KMS-11 (cell line): ENCODE measurements around the gene PRPF31.

Experiments
- H2AFZ ChIP-seq: fragments of 200-600 bp; sonication (generic); 2 replicates; pipeline ENCODE4 v1.6.1; 2016; ENCODE audit warnings: antibody characterized with exemption, mixed run types, low read depth
- H3K27ac ChIP-seq: fragments of 200-600 bp; sonication (generic); 2 replicates; pipeline ENCODE4 v1.6.1; 2016; ENCODE audit warnings: mild to moderate bottlenecking, mixed run types
- H3K27me3 ChIP-seq: fragments of 200-600 bp; sonication (generic); 2 replicates; pipeline ENCODE4 v1.6.1; 2017; ENCODE audit warnings: mild to moderate bottlenecking, low read depth, mixed run types, moderate library complexity; ENCODE audit not compliant: insufficient read depth
- H3K36me3 ChIP-seq: fragments of 200-600 bp; sonication (generic); 2 replicates; pipeline ENCODE4 v1.6.1; 2017; ENCODE audit warnings: mild to moderate bottlenecking, mixed run types; ENCODE audit not compliant: insufficient read depth
- H3K4me1 ChIP-seq: fragments of 200-600 bp; sonication (generic); 2 replicates; pipeline ENCODE4 v1.6.1; 2016; ENCODE audit warnings: mild to moderate bottlenecking, low read depth, mixed run types; ENCODE audit not compliant: poor library complexity, severe bottlenecking
- H3K4me2 ChIP-seq: fragments of 200-600 bp; sonication (generic); 2 replicates; pipeline ENCODE4 v1.7.0; 2016; ENCODE audit warnings: mild to moderate bottlenecking, mixed run types
- H3K4me3 ChIP-seq: fragments of 200-600 bp; sonication (generic); IDR thresholded peaks from 2 replicates; pipeline ENCODE4 v1.6.1; 2017; ENCODE audit warnings: low read depth, low read length, mixed read lengths; ENCODE audit not compliant: insufficient read depth
- H3K79me2 ChIP-seq: fragments of 200-600 bp; sonication (generic); 2 replicates; pipeline ENCODE4 v1.6.1; 2016; ENCODE audit warnings: low read depth, mixed run types; ENCODE audit not compliant: insufficient read depth
- H3K9ac ChIP-seq: fragments of 200-600 bp; sonication (generic); 2 replicates; pipeline ENCODE4 v1.6.1; 2016; ENCODE audit warnings: mild to moderate bottlenecking, mixed run types
- H4K20me1 ChIP-seq: fragments of 200-600 bp; sonication (generic); 2 replicates; pipeline ENCODE4 v1.6.1; 2016; ENCODE audit warnings: mild to moderate bottlenecking, mixed run types; ENCODE audit not compliant: insufficient read depth
- TF ChIP-seq, protein P1 (sequence below): fragments of 200-600 bp; sonication (generic); conservative IDR thresholded peaks from 2 replicates; pipeline ENCODE4 v1.6.1; 2017; ENCODE audit warnings: low read depth, mild to moderate bottlenecking, antibody characterized with exemption, low read length, moderate library complexity, mixed read lengths

The PRPF31 gene

DNA sequence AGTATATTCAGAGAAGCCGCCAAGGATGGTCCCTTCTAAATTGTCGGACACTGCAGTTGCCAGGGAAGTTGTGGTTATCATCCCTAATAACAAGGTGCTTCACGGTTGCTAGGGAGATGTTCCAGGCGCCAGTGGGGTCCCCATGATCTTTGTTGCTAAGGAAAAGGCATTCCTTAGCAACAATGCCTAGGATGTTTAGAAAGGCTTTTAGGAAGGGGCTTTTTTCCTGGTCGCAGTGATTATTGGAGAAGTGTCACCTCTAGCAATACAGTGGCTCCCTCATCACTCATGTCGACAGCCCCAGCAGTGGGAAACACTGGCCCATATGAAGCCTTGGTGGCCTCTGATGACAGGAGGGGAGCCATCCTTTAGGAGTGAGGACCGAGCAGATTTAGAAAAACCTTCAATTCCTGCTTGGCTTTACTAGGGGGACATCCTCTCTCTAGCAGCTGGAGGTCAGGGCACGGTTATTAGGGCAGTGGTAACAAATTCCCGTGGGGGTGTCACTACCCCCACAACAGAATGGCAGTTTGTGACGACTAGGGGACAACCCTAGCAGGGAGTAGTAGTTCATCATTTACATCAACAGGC is 63.8 kb downstream of the PRPF31 start:
- Histone ChIP-seq H4K20me1 (no peaks in the 10 kb centered on the region), H3K27me3 (no peaks in the 10 kb centered on the region), H3K4me3 (no peak overlapping the region), H3K4me2 (no peak overlapping the region), H3K4me1 (no peaks in the 10 kb centered on the region), H3K27ac (no peak overlapping the region), H3K79me2 (no peaks in the 10 kb centered on the region), H2AFZ (no peak overlapping the region), H3K9ac (no peak overlapping the region), H3K36me3 (no peaks in the 10 kb centered on the region)
- TF ChIP-seq, protein P1, sequence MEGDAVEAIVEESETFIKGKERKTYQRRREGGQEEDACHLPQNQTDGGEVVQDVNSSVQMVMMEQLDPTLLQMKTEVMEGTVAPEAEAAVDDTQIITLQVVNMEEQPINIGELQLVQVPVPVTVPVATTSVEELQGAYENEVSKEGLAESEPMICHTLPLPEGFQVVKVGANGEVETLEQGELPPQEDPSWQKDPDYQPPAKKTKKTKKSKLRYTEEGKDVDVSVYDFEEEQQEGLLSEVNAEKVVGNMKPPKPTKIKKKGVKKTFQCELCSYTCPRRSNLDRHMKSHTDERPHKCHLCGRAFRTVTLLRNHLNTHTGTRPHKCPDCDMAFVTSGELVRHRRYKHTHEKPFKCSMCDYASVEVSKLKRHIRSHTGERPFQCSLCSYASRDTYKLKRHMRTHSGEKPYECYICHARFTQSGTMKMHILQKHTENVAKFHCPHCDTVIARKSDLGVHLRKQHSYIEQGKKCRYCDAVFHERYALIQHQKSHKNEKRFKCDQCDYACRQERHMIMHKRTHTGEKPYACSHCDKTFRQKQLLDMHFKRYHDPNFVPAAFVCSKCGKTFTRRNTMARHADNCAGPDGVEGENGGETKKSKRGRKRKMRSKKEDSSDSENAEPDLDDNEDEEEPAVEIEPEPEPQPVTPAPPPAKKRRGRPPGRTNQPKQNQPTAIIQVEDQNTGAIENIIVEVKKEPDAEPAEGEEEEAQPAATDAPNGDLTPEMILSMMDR: no peak

- H3K27me3 ChIP-seq: no peaks in the 10 kb centered on the region
- no peak overlapping the region for H2AFZ ChIP-seq
- no peaks in the 10 kb centered on the region for H3K79me2 ChIP-seq
- no peak overlapping the region for H3K27ac ChIP-seq
- H3K4me1 ChIP-seq: no peaks in the 10 kb centered on the region
- TF ChIP-seq, protein P1: no peak
- H4K20me1 ChIP-seq: no peaks in the 10 kb centered on the region
- no peaks in the 10 kb centered on the region for H3K36me3 ChIP-seq
- H3K4me2 ChIP-seq: no peak overlapping the region
- no peak overlapping the region for H3K9ac ChIP-seq
- H3K4me3 ChIP-seq: no peak overlapping the region
Measured at GRCh38 chr19:54179921-54180461, 64.4 kb downstream of the PRPF31 start.

GRCh38 chr19:54180691-54181091 is 65.1 kb downstream of the PRPF31 start:
- Histone ChIP-seq H3K27ac (no peak overlapping the region), H3K36me3 (no peaks in the 10 kb centered on the region), H3K27me3 (no peaks in the 10 kb centered on the region), H3K4me2 (no peak overlapping the region), H3K9ac (no peak overlapping the region), H3K4me1 (no peaks in the 10 kb centered on the region), H3K79me2 (no peaks in the 10 kb centered on the region), H2AFZ (no peak overlapping the region), H4K20me1 (no peaks in the 10 kb centered on the region), H3K4me3 (no peak overlapping the region)
- TF ChIP-seq, protein P1: no peak
